HepG2 (cell line): ENCODE data around the gene HS6ST2. TPM values are rescaled to one million over a fixed set of nuclear protein-coding genes. Genes with fewer than 3 reads are reported as not detected.

ENCODE experiments used
- ATAC-seq: fragments of 200-7000 bp; cut with Tn5 transposase; 3 replicates; pipeline ENCODE4 v1.9.1; 2020; ENCODE audit warnings: mild to moderate bottlenecking, moderate library complexity
- BruUV-seq: library from RNA; stranded (reverse); fragments of 400-500 nt; replicated peaks from 2 replicates; lab custom pipeline; 2021; lab: Mats Ljungman, UMichigan
- CTCF ChIA-PET: fragments of 300-600 bp; formaldehyde crosslinking; extraction: SDS; loops from one replicate; lab custom pipeline; 2021; ENCODE audit warnings: low total read pairs, inconsistent platforms, low intra/inter-chr PET ratio; lab: Yijun Ruan, JAX
- POLR2A ChIA-PET: fragments of 350-600 bp; sonication (Branson Sonifier 250); formaldehyde crosslinking; loops from one replicate; lab custom pipeline; 2020; ENCODE audit warnings: antibody characterized with exemption, inconsistent platforms; lab: Yijun Ruan, JAX
- DNase-seq: peaks from one replicate; pipeline ENCODE4 v3.0.0-alpha.2; 2015; ENCODE audit warnings: low spot score
- FAIRE-seq: peaks from 3 replicates; lab custom pipeline; 2011; peaks lifted over from hg19 to GRCh38; lab: Jason Lieb, UNC
- H2AFZ ChIP-seq: one replicate; pipeline ENCODE4 v1.6.1; 2011; ENCODE audit warnings: low read length, inconsistent platforms
- H3K27ac ChIP-seq: fragments of 300-600 bp; 3 replicates; pipeline ENCODE4 v1.8.0; 2011; ENCODE audit warnings: mixed run types, mild to moderate bottlenecking, mixed read lengths, low read length, inconsistent platforms; ENCODE audit not compliant: insufficient read depth; ENCODE audit errors: extremely low read length
- H3K27me3 ChIP-seq, 2 experiments: fragments of 200-600 bp in 1 of 2; 2 replicates in 1 of 2; 3 replicates in 1 of 2; pipeline versions ENCODE4 v1.6.0 to v1.8.0; 2011; ENCODE audit warnings: low read length in 2 of 2, mild to moderate bottlenecking in 2 of 2, moderate library complexity in 2 of 2, inconsistent platforms in 1 of 2; ENCODE audit not compliant: insufficient read depth in 2 of 2, control insufficient read depth in 1 of 2
- H3K36me3 ChIP-seq, 2 experiments: fragments of 200-600 bp in 1 of 2; replicated peaks in 1 of 2; 2 replicates in 1 of 2; 3 replicates in 1 of 2; pipeline versions ENCODE4 v1.5.1 to v1.8.0; 2011; ENCODE audit warnings: low read length in 2 of 2, inconsistent platforms in 1 of 2; ENCODE audit not compliant: insufficient read depth in 2 of 2, control insufficient read depth in 1 of 2
- H3K4me1 ChIP-seq: 2 replicates; pipeline ENCODE4 v1.5.1; 2012; ENCODE audit warnings: low read length, inconsistent platforms; ENCODE audit not compliant: insufficient read depth
- H3K4me2 ChIP-seq: 2 replicates; pipeline ENCODE4 v1.6.0; 2011; ENCODE audit warnings: low read depth, low read length, inconsistent platforms
- H3K4me3 ChIP-seq, 3 experiments: fragments of 200-600 bp in 1 of 3; sonication (generic), shearing (Covaris generic) in 1 of 3; replicated peaks in 1 of 3; 2 replicates each; pipeline ENCODE4 v1.5.1; 2011 to 2016; ENCODE audit warnings: low read length in 3 of 3, inconsistent platforms in 2 of 3, low read depth in 2 of 3, mild to moderate bottlenecking in 2 of 3, control low read depth in 1 of 3, mixed read lengths in 1 of 3; ENCODE audit not compliant: insufficient read depth in 1 of 3
- H3K79me2 ChIP-seq: one replicate; pipeline ENCODE4 v1.6.1; 2011; ENCODE audit warnings: low read length, inconsistent platforms; ENCODE audit not compliant: insufficient read depth
- H3K9ac ChIP-seq: 2 replicates; pipeline ENCODE4 v1.6.0; 2011; ENCODE audit warnings: mild to moderate bottlenecking, low read depth, low read length, inconsistent platforms; ENCODE audit not compliant: insufficient read depth
- H3K9me3 ChIP-seq: 2 replicates; pipeline ENCODE4 v1.5.1; 2012; ENCODE audit warnings: mild to moderate bottlenecking, low read length
- H4K20me1 ChIP-seq: 2 replicates; pipeline ENCODE4 v1.6.0; 2011; ENCODE audit warnings: inconsistent platforms, mild to moderate bottlenecking, low read length, moderate library complexity; ENCODE audit not compliant: insufficient read depth
- ATF1 ChIP-seq: IDR thresholded peaks from 2 replicates; pipeline ENCODE4 v1.6.1; 2016; ENCODE audit warnings: mild to moderate bottlenecking, control low read depth
- CENPT ChIP-seq: sonication (generic); formaldehyde crosslinking; IDR thresholded peaks from 2 replicates; pipeline ENCODE4 v1.8.0; 2022; ENCODE audit warnings: low read depth, mild to moderate bottlenecking, moderate library complexity, missing genetic modification reagents
- CENPX ChIP-seq: sonication (generic); formaldehyde crosslinking; IDR thresholded peaks from 2 replicates; pipeline ENCODE4 v1.9.0; 2021; ENCODE audit warnings: mild to moderate bottlenecking, missing genetic modification reagents, moderate library complexity
- ETV5 ChIP-seq: IDR thresholded peaks from 2 replicates; pipeline ENCODE4 v1.6.1; 2018; ENCODE audit warnings: missing biosample characterization, missing genetic modification reagents, inconsistent platforms, borderline replicate concordance
- HES4 ChIP-seq: sonication (generic); formaldehyde crosslinking; IDR thresholded peaks from 2 replicates; pipeline ENCODE4 v1.9.0; 2021; ENCODE audit warnings: mild to moderate bottlenecking, missing genetic modification reagents, borderline replicate concordance
- KLF6 ChIP-seq: IDR thresholded peaks from 2 replicates; pipeline ENCODE4 v1.8.0; 2016; ENCODE audit warnings: missing biosample characterization, missing genetic modification reagents
- MBD4 ChIP-seq: IDR thresholded peaks from 2 replicates; pipeline ENCODE4 v1.6.1; 2012; ENCODE audit warnings: low read length, inconsistent platforms, borderline replicate concordance
- RBFOX2 ChIP-seq: fragments of 200-400 bp; formaldehyde crosslinking; IDR thresholded peaks from 2 replicates; pipeline ENCODE4 v1.6.1; 2017; ENCODE audit warnings: low read depth, mild to moderate bottlenecking, low read length
- RBM39 ChIP-seq: fragments of 200-400 bp; formaldehyde crosslinking; IDR thresholded peaks from one replicate; pipeline ENCODE4 v1.6.1; 2018; ENCODE audit warnings: antibody characterized with exemption, mild to moderate bottlenecking, low read depth, low read length; ENCODE audit not compliant: poor library complexity, severe bottlenecking
- RORA ChIP-seq: sonication (generic); formaldehyde crosslinking; IDR thresholded peaks from 2 replicates; pipeline ENCODE4 v1.5.0; 2020; ENCODE audit warnings: mild to moderate bottlenecking, missing genetic modification reagents, moderate library complexity
- SETDB1 ChIP-seq: sonication (generic); formaldehyde crosslinking; IDR thresholded peaks from 2 replicates; pipeline ENCODE4 v1.5.1; 2020; ENCODE audit warnings: missing genetic modification reagents, mild to moderate bottlenecking, borderline replicate concordance
- SRSF9 ChIP-seq: fragments of 200-400 bp; formaldehyde crosslinking; IDR thresholded peaks from 2 replicates; pipeline ENCODE4 v1.6.1; 2018; ENCODE audit warnings: borderline replicate concordance, mild to moderate bottlenecking, low read depth, low read length; ENCODE audit not compliant: insufficient read depth, poor library complexity, severe bottlenecking
- ZKSCAN8 ChIP-seq: IDR thresholded peaks from 2 replicates; pipeline ENCODE4 v1.6.1; 2016; ENCODE audit warnings: borderline replicate concordance, missing genetic modification reagents, missing compliant biosample characterization
- ZNF3 ChIP-seq: IDR thresholded peaks from 2 replicates; pipeline ENCODE4 v1.7.0; 2017; ENCODE audit warnings: inconsistent platforms
- ZNF44 ChIP-seq: sonication (generic); formaldehyde crosslinking; IDR thresholded peaks from 2 replicates; pipeline ENCODE4 v1.5.1; 2020; ENCODE audit warnings: mild to moderate bottlenecking, missing genetic modification reagents
- ZNF670 ChIP-seq: sonication (generic); formaldehyde crosslinking; IDR thresholded peaks from 2 replicates; pipeline ENCODE4 v1.8.0; 2022; ENCODE audit warnings: mild to moderate bottlenecking, missing genetic modification reagents, borderline replicate concordance
- ZNF704 ChIP-seq: sonication (generic); formaldehyde crosslinking; IDR thresholded peaks from 2 replicates; pipeline ENCODE4 v1.8.1; 2023; ENCODE audit warnings: mild to moderate bottlenecking, inconsistent platforms, moderate library complexity, missing genetic modification reagents, borderline replicate concordance
- ZNF792 ChIP-seq: IDR thresholded peaks from 2 replicates; pipeline ENCODE4 v1.6.1; 2016
- ZZZ3 ChIP-seq: sonication (generic); formaldehyde crosslinking; IDR thresholded peaks from 2 replicates; pipeline ENCODE4 v1.4.0; 2020; ENCODE audit warnings: missing genetic modification reagents, mild to moderate bottlenecking, borderline replicate concordance
- WGBS: methylation state at CpG from one replicate; pipeline ENCODE4 v1.1.6; 2017; ENCODE audit warnings: low lambda C conversion rate; 5-methylcytosine and 5-hydroxymethylcytosine counted together
- in situ Hi-C: cut with HindIII; loops from 2 replicates; pipeline ENCODE4 v1.10.0; 2017; ENCODE audit warnings: low pct_unique_long_range_greater_than_20kb; ENCODE audit not compliant: extremely low pct_ligation_motif_present
- intact Hi-C: fragments of 100-400 bp; cut with micrococcal nuclease; formaldehyde crosslinking; loops from one replicate; pipeline ENCODE4 v1.10.0; 2022; ENCODE audit not compliant: unreplicated experiment
- polyA plus RNA-seq, 8 experiments: library from polyadenylated mRNA; depleted of rRNA in 3 of 8; stranded (reverse) in 7 of 8; unstranded in 1 of 8; fragments of >200 nt; fragmentation: Illumina TruSeq in 4 of 8; extraction: Trizol in 4 of 8; gene quantifications; 2 replicates each; pipeline versions ENCODE4 v1.2.1 to v1.2.3, GENCODE V29; 2011 to 2016; ENCODE audit warnings: low read depth in 4 of 8, missing spikeins in 1 of 8, mixed read lengths in 1 of 8; ENCODE audit not compliant: insufficient read depth in 1 of 8
- total RNA-seq, 5 experiments: library from RNA; depleted of rRNA; stranded (reverse); fragments of >200 nt; fragmentation: Illumina TruSeq; extraction: Trizol; gene quantifications; 2 replicates each; pipeline ENCODE4 v1.2.3, GENCODE V29; 2016; ENCODE audit warnings: low read depth in 1 of 5

Gene HS6ST2
- total and polyA plus RNA-seq, 2 of the 13 experiments (the other 11 are each of a cell fraction or from before 2014, with no cell fraction given) = 0.05 TPM; not detected in 1

DNA sequence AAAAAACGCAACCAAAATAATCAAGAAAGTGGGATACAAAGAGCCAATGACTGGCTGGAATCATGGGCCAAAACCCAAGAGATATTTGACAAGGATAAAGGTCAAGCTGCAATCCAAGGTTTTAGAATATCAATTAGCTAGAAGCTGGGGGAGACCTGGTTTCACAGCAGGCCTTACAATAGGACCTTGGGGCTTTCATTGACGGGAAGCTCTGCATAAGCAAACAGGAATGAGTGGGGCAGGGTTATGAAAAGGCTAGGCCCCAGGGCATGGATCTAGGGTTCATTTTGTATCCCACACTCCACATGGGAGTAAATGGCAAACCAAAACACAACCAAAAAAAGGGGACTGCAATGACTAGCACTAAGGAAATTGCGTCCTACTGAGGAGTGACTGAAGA is 215.3 kb downstream of the HS6ST2 start:
- no peak overlapping the region for H2AFZ ChIP-seq
- ATAC-seq (no peak), FAIRE-seq (no peak), DNase-seq (no peak)
- H3K27ac ChIP-seq = no peak overlapping the region
- H3K4me2 ChIP-seq = no peak overlapping the region
- no peak overlapping the region for H3K4me3 ChIP-seq
- POLR2A ChIA-PET = no interaction called here
- H4K20me1 ChIP-seq = no peaks in the 10 kb centered on the region
- no peaks in the 10 kb centered on the region for H3K36me3 ChIP-seq
- no TSS peak for BruUV-seq
- H3K27me3 ChIP-seq = no peaks in the 10 kb centered on the region
- TF ChIP-seq ZNF704 (CRISPR knock-in tag) (no peak), ATF1 (CRISPR knock-in tag) (no peak), MBD4 (no peak), HES4 (CRISPR knock-in tag) (no peak)
- H3K9ac ChIP-seq = no peak overlapping the region
- H3K4me1 ChIP-seq = no peaks in the 10 kb centered on the region
- 60% methylated on average over 3 of the region's 3 CpGs for WGBS
- CTCF ChIA-PET = no interaction called here
- H3K79me2 ChIP-seq = no peaks in the 10 kb centered on the region
- H3K9me3 ChIP-seq = no peaks in the 10 kb centered on the region
- intact Hi-C loops (no loop called here), in situ Hi-C loops (loop anchor here (25.0 kb wide), 1 partner anchor 444 kb away; no protein-coding TSS in a partner anchor)

GRCh38 chrX:132742246-132742645 is 216.2 kb downstream of the HS6ST2 start:
- BruUV-seq = no TSS peak
- Histone ChIP-seq H3K9me3 (no peaks in the 10 kb centered on the region), H3K9ac (no peak overlapping the region), H3K4me1 (no peaks in the 10 kb centered on the region), H3K27me3 (no peaks in the 10 kb centered on the region), H2AFZ (no peak overlapping the region), H3K4me2 (no peak overlapping the region), H3K79me2 (no peaks in the 10 kb centered on the region), H4K20me1 (no peaks in the 10 kb centered on the region), H3K4me3 (no peak overlapping the region), H3K36me3 (no peaks in the 10 kb centered on the region), H3K27ac (no peak overlapping the region)
- no peak for DNase-seq
- ChIA-PET CTCF (no interaction called here), POLR2A (no interaction called here)
- TF ChIP-seq ZNF44 = no peak
- no peak for TF ChIP-seq SETDB1 (CRISPR knock-in tag)
- TF ChIP-seq RBM39 = no peak
- no peak for TF ChIP-seq RBFOX2
- no peak for TF ChIP-seq CENPX (CRISPR knock-in tag)
- TF ChIP-seq CENPT (CRISPR knock-in tag) = no peak
- no peak for TF ChIP-seq SRSF9
- no peak for TF ChIP-seq ZNF792 (CRISPR knock-in tag)
- TF ChIP-seq ZNF670 (CRISPR knock-in tag) = no peak
- no peak for TF ChIP-seq ZZZ3 (CRISPR knock-in tag)
- no peak for TF ChIP-seq ZKSCAN8 (CRISPR knock-in tag)
- no peak for TF ChIP-seq KLF6 (CRISPR knock-in tag)
- TF ChIP-seq ZNF3 (CRISPR knock-in tag) = no peak
- no peak for TF ChIP-seq RORA (CRISPR knock-in tag)
- no peak for TF ChIP-seq ETV5 (CRISPR knock-in tag)
- 0% methylated on average over 1 of the region's 1 CpG for WGBS
- in situ Hi-C loops = loop anchor here (25.0 kb wide), 1 partner anchor 445 kb away; no protein-coding TSS in a partner anchor
- ATAC-seq = no peak
- no peak for FAIRE-seq
- intact Hi-C loops = no loop called here
